ENCODE data around the gene DDX54. TPM values are rescaled to one million over a fixed set of nuclear protein-coding genes. Genes with fewer than 3 reads are reported as not detected.

DDX54 gene
- total RNA-seq, 1 donor from 2014 or later, result 36.9 TPM

GRCh38 chr12:113200021-113200797 is 14.9 kb upstream of the DDX54 start:
- no peak overlapping the region for H3K9ac ChIP-seq
- no peak overlapping the region for H3K4me2 ChIP-seq
- H3K4me3 ChIP-seq, result no peak overlapping the region
- no peaks in the 10 kb centered on the region for H3F3A ChIP-seq (ENCODE audit: low read depth)
- H3K9me3 ChIP-seq (ENCODE audit: low read depth), result no peaks in the 10 kb centered on the region
- H3K4me3 Mint-ChIP-seq, result no peak overlapping the region
- H4K20me1 ChIP-seq (ENCODE audit: low read depth), result no peaks in the 10 kb centered on the region
- peaks cover 12% of the 10 kb centered on the region for H3K4me1 Mint-ChIP-seq
- H3K27me3 Mint-ChIP-seq (ENCODE audit: insufficient read depth, low read depth), result peaks cover 10% of the 10 kb centered on the region
- H3K4me1 ChIP-seq, result peaks cover 2% of the 10 kb centered on the region
- H3K27me3 ChIP-seq, result no peaks in the 10 kb centered on the region
- no peaks in the 10 kb centered on the region for H3K36me3 Mint-ChIP-seq
- no peaks in the 10 kb centered on the region for H3K9me3 Mint-ChIP-seq
- no peak for TF ChIP-seq CTCF (IDR thresholded peaks at IDR 0.05)
- no peak for TF ChIP-seq EZH2phosphoT487 (IDR thresholded peaks at IDR 0.05)
- no peak for TF ChIP-seq EZH2 (IDR thresholded peaks at IDR 0.05)
- no peaks in the 10 kb centered on the region for H3K36me3 ChIP-seq
- no peak for DNase-seq (ENCODE audit: low spot score)
- H2AFZ ChIP-seq (replicated peaks), result no peak overlapping the region
- no peak overlapping the region for H3K27ac ChIP-seq
- H3K27ac Mint-ChIP-seq, result no peak overlapping the region
- H3K79me2 ChIP-seq (ENCODE audit: low read depth), result no peaks in the 10 kb centered on the region

GRCh38 chr12:113198296-113198695 is 13.0 kb upstream of the DDX54 start:
- no peak overlapping the region for H3K4me3 Mint-ChIP-seq
- Histone ChIP-seq H3K27ac (no peak overlapping the region), H3F3A (ENCODE audit: low read depth) (no peaks in the 10 kb centered on the region), H3K36me3 (no peaks in the 10 kb centered on the region), H4K20me1 (ENCODE audit: low read depth) (no peaks in the 10 kb centered on the region), H2AFZ (replicated peaks) (no peak overlapping the region), H3K4me2 (no peak overlapping the region), H3K79me2 (ENCODE audit: low read depth) (no peaks in the 10 kb centered on the region), H3K4me3 (no peak overlapping the region), H3K9ac (no peak overlapping the region), H3K4me1 (peaks cover 9% of the 10 kb centered on the region), H3K27me3 (no peaks in the 10 kb centered on the region), H3K9me3 (ENCODE audit: low read depth) (no peaks in the 10 kb centered on the region)
- TF ChIP-seq EZH2phosphoT487 (IDR thresholded peaks at IDR 0.05) (no peak), CTCF (IDR thresholded peaks at IDR 0.05) (no peak), EZH2 (IDR thresholded peaks at IDR 0.05) (no peak)
- H3K36me3 Mint-ChIP-seq, result peaks cover 4% of the 10 kb centered on the region
- H3K9me3 Mint-ChIP-seq, result no peaks in the 10 kb centered on the region
- no peak for DNase-seq (ENCODE audit: low spot score)
- H3K27ac Mint-ChIP-seq, result peak overlapping the region; percentile 28
- H3K27me3 Mint-ChIP-seq (ENCODE audit: insufficient read depth, low read depth), result peaks cover 12% of the 10 kb centered on the region
- H3K4me1 Mint-ChIP-seq, result peaks cover 24% of the 10 kb centered on the region

GRCh38 chr12:113197518-113198077 is 12.3 kb upstream of the DDX54 start:
- Histone ChIP-seq H3K4me3 (no peak overlapping the region), H3K4me2 (no peak overlapping the region), H3K27ac (no peak overlapping the region), H3K36me3 (no peaks in the 10 kb centered on the region), H3K79me2 (ENCODE audit: low read depth) (no peaks in the 10 kb centered on the region), H3K9ac (no peak overlapping the region), H2AFZ (replicated peaks) (no peak overlapping the region), H3K9me3 (ENCODE audit: low read depth) (no peaks in the 10 kb centered on the region), H3K4me1 (peaks cover 9% of the 10 kb centered on the region), H4K20me1 (ENCODE audit: low read depth) (no peaks in the 10 kb centered on the region), H3K27me3 (no peaks in the 10 kb centered on the region), H3F3A (ENCODE audit: low read depth) (no peaks in the 10 kb centered on the region)
- no peak for DNase-seq (ENCODE audit: low spot score)
- Mint-ChIP-seq H3K27ac (peak overlapping the region; percentile 83), H3K36me3 (peaks cover 4% of the 10 kb centered on the region), H3K27me3 (ENCODE audit: insufficient read depth, low read depth) (peaks cover 12% of the 10 kb centered on the region), H3K4me1 (peaks cover 25% of the 10 kb centered on the region), H3K4me3 (no peak overlapping the region), H3K9me3 (no peaks in the 10 kb centered on the region)
- TF ChIP-seq EZH2 (IDR thresholded peaks at IDR 0.05) (no peak), CTCF (IDR thresholded peaks at IDR 0.05) (no peak), EZH2phosphoT487 (IDR thresholded peaks at IDR 0.05) (no peak)
